ENCODE measurements around the gene HMCES. TPM values are rescaled to one million over a fixed set of nuclear protein-coding genes. Genes with fewer than 3 reads are reported as not detected.
A peak's percentile ranks its signal among the peaks of the same experiment; 100 is the strongest.

HMCES gene
- total RNA-seq, 2 donors from 2014 or later, result 10.1 to 14.5 TPM

DNA sequence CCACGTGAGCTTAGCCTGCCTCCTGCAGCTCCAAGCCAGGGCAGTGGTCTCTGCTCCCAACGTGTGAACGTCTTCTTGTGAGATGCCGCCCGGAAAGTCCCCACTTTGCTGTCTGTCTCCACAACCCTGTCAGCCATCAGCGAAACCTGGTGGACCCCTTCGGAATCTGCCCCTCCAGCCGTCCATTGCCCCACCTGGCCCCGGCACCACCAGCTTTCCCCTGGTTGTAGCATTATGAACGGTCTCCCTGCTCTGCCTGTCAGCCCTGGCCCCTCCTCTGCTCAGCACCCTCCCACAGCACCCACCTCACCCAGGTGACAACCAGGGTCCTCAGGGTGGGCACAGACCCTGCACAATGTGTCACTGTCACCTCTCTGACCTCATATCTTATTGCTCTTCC, 71.1 kb downstream of the HMCES start:
- Histone ChIP-seq H3K4me1 (no peaks in the 10 kb centered on the region), H3K27me3 (no peaks in the 10 kb centered on the region), H3K4me3 (no peak overlapping the region), H3K36me3 (replicated peaks in 1 of 2; ENCODE audit: insufficient read depth in 1 of 2, low read depth in 2 of 2) (no peaks in the 10 kb centered on the region), H3K9me3 (no peaks in the 10 kb centered on the region), H3K27ac (no peak overlapping the region)
- ATAC-seq, result no peak
- DNase-seq, result no peak
- intact Hi-C loops (cut with DNase I), result no loop called here
- 79 to 83% methylated on average over 9 of the region's 10 CpGs for WGBS, 2 donors
- TF ChIP-seq, protein P1, sequence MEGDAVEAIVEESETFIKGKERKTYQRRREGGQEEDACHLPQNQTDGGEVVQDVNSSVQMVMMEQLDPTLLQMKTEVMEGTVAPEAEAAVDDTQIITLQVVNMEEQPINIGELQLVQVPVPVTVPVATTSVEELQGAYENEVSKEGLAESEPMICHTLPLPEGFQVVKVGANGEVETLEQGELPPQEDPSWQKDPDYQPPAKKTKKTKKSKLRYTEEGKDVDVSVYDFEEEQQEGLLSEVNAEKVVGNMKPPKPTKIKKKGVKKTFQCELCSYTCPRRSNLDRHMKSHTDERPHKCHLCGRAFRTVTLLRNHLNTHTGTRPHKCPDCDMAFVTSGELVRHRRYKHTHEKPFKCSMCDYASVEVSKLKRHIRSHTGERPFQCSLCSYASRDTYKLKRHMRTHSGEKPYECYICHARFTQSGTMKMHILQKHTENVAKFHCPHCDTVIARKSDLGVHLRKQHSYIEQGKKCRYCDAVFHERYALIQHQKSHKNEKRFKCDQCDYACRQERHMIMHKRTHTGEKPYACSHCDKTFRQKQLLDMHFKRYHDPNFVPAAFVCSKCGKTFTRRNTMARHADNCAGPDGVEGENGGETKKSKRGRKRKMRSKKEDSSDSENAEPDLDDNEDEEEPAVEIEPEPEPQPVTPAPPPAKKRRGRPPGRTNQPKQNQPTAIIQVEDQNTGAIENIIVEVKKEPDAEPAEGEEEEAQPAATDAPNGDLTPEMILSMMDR (IDR thresholded peaks at IDR 0.05), result no peak
- TF ChIP-seq POLR2A (IDR thresholded peaks at IDR 0.05), result no peak

DNA sequence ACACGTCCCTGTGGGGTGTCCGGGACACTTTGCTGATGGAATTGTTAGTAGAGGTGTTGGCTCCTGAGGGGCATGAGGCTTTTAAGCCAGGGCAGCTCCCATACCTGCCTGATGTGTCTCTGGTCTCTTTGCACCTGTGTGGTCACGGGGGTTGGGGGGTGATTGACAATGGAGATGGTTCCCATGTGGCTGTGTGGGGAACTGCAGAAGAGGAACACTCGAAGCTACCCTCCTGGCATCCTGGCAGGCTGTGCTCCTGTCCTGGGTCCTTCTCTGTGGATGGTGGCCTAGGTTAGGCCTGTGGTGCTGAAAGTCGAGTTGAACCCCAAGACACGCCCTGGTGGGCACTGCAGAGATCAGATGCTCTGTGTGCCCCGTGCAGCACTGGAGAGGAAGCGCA, 73.4 kb downstream of the HMCES start:
- H3K4me1 ChIP-seq, result no peaks in the 10 kb centered on the region
- ATAC-seq, result no peak
- H3K4me3 ChIP-seq, result no peak overlapping the region
- DNase-seq, result no peak
- 72 to 76% methylated on average over 3 to 8 of the region's 8 CpGs for WGBS, 2 donors
- intact Hi-C loops (cut with DNase I), result no loop called here
- no peaks in the 10 kb centered on the region for H3K27me3 ChIP-seq
- H3K9me3 ChIP-seq, result no peaks in the 10 kb centered on the region
- no peak overlapping the region for H3K27ac ChIP-seq
- no peak for TF ChIP-seq POLR2A (IDR thresholded peaks at IDR 0.05)
- TF ChIP-seq, protein P1 (IDR thresholded peaks at IDR 0.05), result no peak
- no peaks in the 10 kb centered on the region for H3K36me3 ChIP-seq (replicated peaks in 1 of 2; ENCODE audit: insufficient read depth in 1 of 2, low read depth in 2 of 2)

DNA sequence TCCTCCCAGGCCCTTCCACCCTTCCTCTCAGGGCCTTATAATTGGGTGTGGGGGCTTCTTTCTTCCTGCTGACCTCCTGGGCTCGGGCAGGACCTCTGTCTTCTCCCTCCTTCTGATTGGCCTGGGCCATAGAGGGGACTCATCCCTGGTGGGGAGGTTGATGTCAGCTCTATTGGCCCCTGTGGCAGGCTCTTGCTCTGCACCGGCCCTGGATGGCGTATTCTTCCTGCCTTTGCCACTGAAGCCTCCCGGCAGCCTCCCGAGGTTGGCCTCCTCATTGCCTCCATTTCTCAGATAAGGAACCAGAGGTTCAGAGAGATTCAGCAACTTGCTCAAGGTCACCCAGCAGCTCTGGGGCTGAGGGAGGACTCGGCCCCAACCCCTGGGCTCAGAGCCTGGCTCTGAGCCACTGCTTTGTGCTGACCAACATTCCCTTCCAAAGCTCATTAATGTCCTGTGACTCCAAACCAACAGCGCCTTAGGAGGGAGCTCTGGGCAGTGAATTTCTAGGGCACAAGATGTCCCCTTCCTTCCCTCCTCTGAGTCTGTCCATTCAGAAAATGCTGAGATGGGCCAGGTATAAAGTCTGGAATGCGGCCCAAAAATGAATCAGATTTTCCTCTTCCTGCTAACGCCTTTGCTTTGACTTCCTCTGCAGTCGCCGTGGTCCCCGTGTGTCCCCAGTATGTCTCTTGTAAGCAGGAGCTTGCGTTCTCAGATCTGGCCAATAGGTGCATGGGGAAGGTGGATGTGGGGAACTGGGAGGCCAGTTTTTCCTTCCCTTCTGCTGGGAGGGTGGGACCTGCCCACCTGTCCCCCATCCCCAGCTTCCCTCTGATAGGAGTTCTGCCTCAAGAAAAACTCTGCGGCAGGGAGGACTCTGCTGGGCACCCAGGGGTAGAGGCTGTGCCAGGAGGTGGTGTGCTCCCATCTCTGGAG, 74.2 kb downstream of the HMCES start:
- Histone ChIP-seq H3K9me3 (no peaks in the 10 kb centered on the region), H3K4me1 (no peaks in the 10 kb centered on the region), H3K27me3 (no peaks in the 10 kb centered on the region), H3K27ac (peak overlapping the region in 2 of 4 donors; percentile 1 to 6), H3K4me3 (no peak overlapping the region), H3K36me3 (replicated peaks in 1 of 2; ENCODE audit: insufficient read depth in 1 of 2, low read depth in 2 of 2) (no peaks in the 10 kb centered on the region)
- TF ChIP-seq, protein P1 (IDR thresholded peaks at IDR 0.05), result no peak
- no peak for TF ChIP-seq POLR2A (IDR thresholded peaks at IDR 0.05)
- WGBS, 2 donors, result 58 to 63% methylated on average over 10 to 14 of the region's 14 CpGs
- intact Hi-C loops (cut with DNase I), result no loop called here
- DNase-seq (peak in 1 of 4 donors; percentile 12), ATAC-seq (peak; percentile 34)

DNA sequence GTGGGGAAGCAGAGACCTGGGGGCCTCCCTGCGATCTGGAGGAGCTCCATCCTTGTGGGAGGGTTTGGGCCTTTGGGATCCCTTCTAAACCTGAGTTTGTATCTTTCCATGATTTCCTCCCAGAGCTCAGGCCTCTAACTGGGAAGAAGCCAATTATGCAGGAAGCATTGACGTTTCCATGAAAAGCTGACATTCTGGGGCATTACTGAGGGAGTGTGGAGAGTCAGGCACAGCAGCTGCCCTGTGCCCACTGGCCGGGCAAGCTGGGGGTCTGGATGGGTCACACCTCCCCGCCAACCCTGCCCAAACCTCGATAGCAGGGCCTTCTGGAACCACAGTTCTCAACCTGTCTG, 74.9 kb downstream of the HMCES start:
- no peak for DNase-seq
- no peaks in the 10 kb centered on the region for H3K36me3 ChIP-seq (replicated peaks in 1 of 2; ENCODE audit: insufficient read depth in 1 of 2, low read depth in 2 of 2)
- H3K27ac ChIP-seq, result no peak overlapping the region
- intact Hi-C loops (cut with DNase I), result no loop called here
- H3K4me1 ChIP-seq, result no peaks in the 10 kb centered on the region
- WGBS, 2 donors, result 64 to 66% methylated on average over 5 of the region's 5 CpGs
- H3K9me3 ChIP-seq, result no peaks in the 10 kb centered on the region
- no peaks in the 10 kb centered on the region for H3K27me3 ChIP-seq
- ATAC-seq, result no peak
- no peak for TF ChIP-seq POLR2A (IDR thresholded peaks at IDR 0.05)
- TF ChIP-seq, protein P1 (IDR thresholded peaks at IDR 0.05), result no peak
- H3K4me3 ChIP-seq, result no peak overlapping the region

Small RNA genes within 50 kb of the gene (microRNA-seq; reads per million reads assigned to microRNA genes)
- 0 to 1.4 reads per million in 2 donors for gene MIR6826 (ENCODE audit: borderline number of aligned reads in 2 of 2, borderline replicate concordance in 2 of 2)

Small RNA genes within 50 kb of the gene (small RNA-seq; reads per million reads assigned to genes)
- gene MIR6826, result not detected

Other genes with a start within 250 kb of the HMCES start
- not detected for gene GP9, start 218.1 kb upstream of the HMCES start, total RNA-seq
- gene RAB43, start 157.1 kb upstream of the HMCES start, total RNA-seq, result 10 to 100 TPM in 1 of 2 donors, 1 to 10 TPM in 1; 6.6 to 10.1 TPM
- gene ISY1, start 117.8 kb upstream of the HMCES start, total RNA-seq, result 10 to 100 TPM in 1 of 2 donors, 1 to 10 TPM in 1; 9.3 to 12.5 TPM
- 100 to 1,000 TPM; 175 to 262 TPM for gene CNBP, start 95.0 kb upstream of the HMCES start, total RNA-seq
- gene COPG1, start 29.3 kb upstream of the HMCES start, total RNA-seq, result 10 to 100 TPM; 62.6 to 75.0 TPM
- gene EFCAB12, start 149.8 kb downstream of the HMCES start, total RNA-seq, result 1 to 10 TPM in 1 of 2 donors, under 1 TPM in 1; under 0.01 to 1.3 TPM
- gene MBD4, start 161.1 kb downstream of the HMCES start, total RNA-seq, result 10 to 100 TPM; 18.7 to 23.1 TPM
- 10 to 100 TPM; 10.5 to 34.8 TPM for gene IFT122, start 161.4 kb downstream of the HMCES start, total RNA-seq
- not detected for gene RHO, start 249.8 kb downstream of the HMCES start, total RNA-seq